Left lung (tissue), 10 donors: ENCODE data around the gene CAV2. TPM values are rescaled to one million over a fixed set of nuclear protein-coding genes. Genes with fewer than 3 reads are reported as not detected.

Experiments used
- ATAC-seq: fragments of 200-7000 bp; cut with Tn5 transposase; one replicate; pipeline ENCODE4 v1.9.1; 2020; ENCODE audit warnings: moderate library complexity
- DNase-seq, 4 donors: peaks; one replicate each; pipeline ENCODE4 v3.0.0-alpha.2; 2013 to 2020
- H3K27ac ChIP-seq, 2 donors: fragments of 200-600 bp; sonication (generic) in 1 of 2; one replicate each; pipeline versions ENCODE4 v1.5.0 to v1.8.0; 2020 to 2021
- H3K27me3 ChIP-seq, 2 donors: fragments of 200-600 bp; sonication (generic) in 1 of 2; one replicate each; pipeline versions ENCODE4 v1.5.0 to v1.8.0; 2020 to 2021
- H3K36me3 ChIP-seq, 2 donors: fragments of 200-600 bp; sonication (generic) in 1 of 2; one replicate each; pipeline versions ENCODE4 v1.5.0 to v1.8.0; 2020 to 2021
- H3K4me1 ChIP-seq, 2 donors: fragments of 200-600 bp; one replicate each; pipeline ENCODE4 v1.8.0; 2021
- H3K4me3 ChIP-seq, 2 donors: fragments of 200-600 bp; sonication (generic) in 1 of 2; one replicate each; pipeline versions ENCODE4 v1.5.0 to v1.8.0; 2020 to 2021; ENCODE audit warnings: mild to moderate bottlenecking in 1 of 2
- H3K9me3 ChIP-seq, 2 donors: fragments of 200-600 bp; sonication (generic) in 1 of 2; one replicate each; pipeline versions ENCODE4 v1.5.0 to v1.8.0; 2020 to 2021
- CTCF ChIP-seq, 2 donors: fragments of 200-600 bp; sonication (generic) in 1 of 2; IDR thresholded peaks; one replicate each; pipeline versions ENCODE4 v1.5.0 to v1.8.0; 2021; ENCODE audit warnings: antibody characterized with exemption in 2 of 2
- intact Hi-C, 2 donors: fragments of 100-400 bp; cut with DNase I; formaldehyde crosslinking; loops; one replicate each; pipeline versions ENCODE4 v1.11.2 to v1.14.2; 2022
- polyA plus RNA-seq, 6 donors: library from polyadenylated mRNA; unstranded; fragments of 120-200 nt; gene quantifications; one replicate each; pipeline ENCODE4 v1.2.1, GENCODE V29; 2013; ENCODE audit not compliant: insufficient read length in 6 of 6
- total RNA-seq, 2 donors: library from RNA; stranded (reverse); fragmentation: NEBNext Ultra II Directional; extraction: Animal tissue kit (Norgen Biotek cat#: 25700); gene quantifications; one replicate each; pipeline ENCODE4 v1.2.1, GENCODE V29; 2021
- donor health status: DM: no; HTN: yes; CAD: no.
- donor health status: DM: no; HTN: no; CAD: no.

CAV2 gene
- total and polyA plus RNA-seq, 8 donors, result 85.2 to 210 (median 91.4) TPM

- peaks cover 4 to 24% of the 10 kb centered on the region in 2 donors for H3K4me1 ChIP-seq
- intact Hi-C loops, result no loop called here
- ATAC-seq, result no peak
- no peak for TF ChIP-seq CTCF (IDR thresholded peaks at IDR 0.05)
- no peak overlapping the region for H3K4me3 ChIP-seq
- DNase-seq, result no peak
- H3K9me3 ChIP-seq, result no peaks in the 10 kb centered on the region
- no peaks in the 10 kb centered on the region for H3K36me3 ChIP-seq
- H3K27ac ChIP-seq, result no peak overlapping the region
- no peaks in the 10 kb centered on the region for H3K27me3 ChIP-seq
Observed at GRCh38 chr7:116546054-116546453, 46.5 kb downstream of the CAV2 start.

- intact Hi-C loops, result no loop called here
- Histone ChIP-seq H3K27ac (peak overlapping the region in 1 of 2 donors; percentile 28), H3K4me3 (no peak overlapping the region), H3K4me1 (peaks cover 4 to 15% of the 10 kb centered on the region in 2 donors), H3K36me3 (no peaks in the 10 kb centered on the region), H3K27me3 (no peaks in the 10 kb centered on the region), H3K9me3 (no peaks in the 10 kb centered on the region)
- no peak for ATAC-seq
- no peak for TF ChIP-seq CTCF (IDR thresholded peaks at IDR 0.05)
- no peak for DNase-seq
Observed at GRCh38 chr7:116546916-116547315, 47.4 kb downstream of the CAV2 start.

- Histone ChIP-seq H3K4me3 (no peak overlapping the region), H3K9me3 (no peaks in the 10 kb centered on the region), H3K27ac (peak overlapping the region in 1 of 2 donors; percentile 28), H3K27me3 (no peaks in the 10 kb centered on the region), H3K4me1 (peaks cover 4 to 12% of the 10 kb centered on the region in 2 donors), H3K36me3 (no peaks in the 10 kb centered on the region)
- intact Hi-C loops, result no loop called here
- no peak for DNase-seq
- no peak for ATAC-seq
- no peak for TF ChIP-seq CTCF (IDR thresholded peaks at IDR 0.05)
Observed at GRCh38 chr7:116547347-116547746, 47.8 kb downstream of the CAV2 start.

GRCh38 chr7:116548506-116548905 lies 49.0 kb downstream of the CAV2 start:
- DNase-seq (no peak), ATAC-seq (no peak)
- H3K36me3 ChIP-seq, result no peaks in the 10 kb centered on the region
- peaks cover under 1 to 4% of the 10 kb centered on the region in 2 donors for H3K4me1 ChIP-seq
- TF ChIP-seq CTCF (IDR thresholded peaks at IDR 0.05), result no peak
- H3K9me3 ChIP-seq, result no peaks in the 10 kb centered on the region
- no peak overlapping the region for H3K4me3 ChIP-seq
- intact Hi-C loops, result no loop called here
- H3K27me3 ChIP-seq, result no peaks in the 10 kb centered on the region
- no peak overlapping the region for H3K27ac ChIP-seq

GRCh38 chr7:116549370-116549769 lies 49.8 kb downstream of the CAV2 start:
- TF ChIP-seq CTCF (IDR thresholded peaks at IDR 0.05), result no peak
- H3K27me3 ChIP-seq, result no peaks in the 10 kb centered on the region
- H3K4me3 ChIP-seq, result no peak overlapping the region
- intact Hi-C loops, result no loop called here
- no peaks in the 10 kb centered on the region for H3K9me3 ChIP-seq
- no peak overlapping the region for H3K27ac ChIP-seq
- DNase-seq (no peak), ATAC-seq (no peak)
- no peaks in the 10 kb centered on the region for H3K36me3 ChIP-seq
- peaks cover 0 to 2% of the 10 kb centered on the region in 2 donors for H3K4me1 ChIP-seq
